ENCODE measurements around the gene OSBPL1A.

- TF ChIP-seq CTCF (IDR thresholded peaks at IDR 0.05), result no peak
- TF ChIP-seq POLR2A (IDR thresholded peaks at IDR 0.05), result no peak
- TF ChIP-seq EP300 (IDR thresholded peaks at IDR 0.05), result no peak
These were observed 16.5 kb downstream of the OSBPL1A start for GRCh38 chr18:24381126-24381525.
